Liver (tissue), 9 donors: ENCODE measurements around the gene SCIN. TPM values are rescaled to one million over a fixed set of nuclear protein-coding genes. Genes with fewer than 3 reads are reported as not detected.
A peak's percentile ranks its signal among the peaks of the same experiment; 100 is the strongest.

ENCODE experiments used
- DNase-seq: peaks from one replicate; pipeline ENCODE4 v3.0.0-alpha.2; 2017; ENCODE audit warnings: low spot score
- H3K27ac ChIP-seq, 2 donors: one replicate each; pipeline ENCODE4 v1.7.0; 2013; ENCODE audit warnings: inconsistent platforms in 2 of 2, low read length in 2 of 2, control low read depth in 1 of 2, low read depth in 1 of 2, mild to moderate bottlenecking in 1 of 2
- H3K27me3 ChIP-seq, 4 donors: one replicate each; pipeline versions ENCODE4 v1.6.1 to v1.7.0; 2013; ENCODE audit warnings: low read length in 3 of 4, inconsistent platforms in 1 of 4, mild to moderate bottlenecking in 1 of 4, moderate library complexity in 1 of 4; ENCODE audit not compliant: control insufficient read depth in 4 of 4, insufficient read depth in 4 of 4
- H3K36me3 ChIP-seq, 4 donors: one replicate each; pipeline versions ENCODE4 v1.6.1 to v1.7.0; 2013; ENCODE audit warnings: low read length in 3 of 4, mild to moderate bottlenecking in 3 of 4, low read depth in 1 of 4, moderate library complexity in 1 of 4; ENCODE audit not compliant: control insufficient read depth in 4 of 4, insufficient read depth in 3 of 4
- H3K4me1 ChIP-seq, 4 donors: one replicate each; pipeline versions ENCODE4 v1.6.1 to v1.7.0; 2013; ENCODE audit warnings: low read length in 3 of 4, mild to moderate bottlenecking in 3 of 4, moderate library complexity in 1 of 4; ENCODE audit not compliant: control insufficient read depth in 4 of 4, insufficient read depth in 4 of 4
- H3K4me3 ChIP-seq, 3 donors: one replicate each; pipeline versions ENCODE4 v1.6.1 to v1.7.0; 2013; ENCODE audit warnings: low read length in 3 of 3, control low read depth in 1 of 3, low read depth in 1 of 3, mild to moderate bottlenecking in 1 of 3
- H3K9ac ChIP-seq, 2 donors: one replicate each; pipeline ENCODE4 v1.7.0; 2013; ENCODE audit warnings: low read length in 2 of 2, mild to moderate bottlenecking in 2 of 2, moderate library complexity in 2 of 2, control low read depth in 1 of 2, low read depth in 1 of 2
- H3K9me3 ChIP-seq, 4 donors: one replicate each; pipeline versions ENCODE4 v1.6.1 to v1.7.0; 2013; ENCODE audit warnings: low read length in 3 of 4; ENCODE audit not compliant: control insufficient read depth in 4 of 4
- CTCF ChIP-seq: fragments of 150-350 bp; IDR thresholded peaks from 2 replicates; pipeline ENCODE4 v1.5.1; 2017; ENCODE audit warnings: improper control_type of control experiment, low read depth, low read length; ENCODE audit not compliant: missing input control
- EGR1 ChIP-seq, 2 donors: IDR thresholded peaks; 2 replicates each; pipeline ENCODE4 v1.6.1; 2016 to 2018; ENCODE audit warnings: antibody characterized with exemption in 2 of 2, low read depth in 2 of 2
- FOXA2 ChIP-seq: IDR thresholded peaks from 2 replicates; pipeline ENCODE4 v1.6.1; 2016; ENCODE audit warnings: antibody characterized with exemption
- HNF4A ChIP-seq, 2 donors: conservative IDR thresholded peaks; 2 replicates each; pipeline ENCODE4 v1.6.1; 2016; ENCODE audit warnings: antibody characterized with exemption in 2 of 2, mild to moderate bottlenecking in 2 of 2
- HNF4G ChIP-seq: IDR thresholded peaks from 2 replicates; pipeline ENCODE4 v1.6.1; 2016; ENCODE audit warnings: antibody characterized with exemption
- NR2F2 ChIP-seq: IDR thresholded peaks from 2 replicates; pipeline ENCODE4 v1.6.1; 2016; ENCODE audit warnings: antibody characterized with exemption
- RXRA ChIP-seq, 2 donors: IDR thresholded peaks; 2 replicates each; pipeline ENCODE4 v1.6.1; 2017 to 2018; ENCODE audit warnings: antibody characterized with exemption in 2 of 2, mild to moderate bottlenecking in 1 of 2
- TAF1 ChIP-seq: conservative IDR thresholded peaks from 2 replicates; pipeline ENCODE4 v1.6.1; 2016; ENCODE audit warnings: antibody characterized with exemption, mild to moderate bottlenecking
- ZBTB33 ChIP-seq: IDR thresholded peaks from 2 replicates; pipeline ENCODE4 v1.6.1; 2016; ENCODE audit warnings: antibody characterized with exemption
- WGBS: extraction: QIAGEN DNeasy Blood & Tissue Kit; methylation state at CpG from one replicate; pipeline ENCODE4 v1.1.7; 2013; 5-methylcytosine and 5-hydroxymethylcytosine counted together
- polyA plus RNA-seq, 2 donors: library from polyadenylated mRNA; stranded (reverse) in 1 of 2; unstranded in 1 of 2; fragments of 200-250 nt in 1 of 2; fragments of >200 nt in 1 of 2; fragmentation: Nextera tagmentation in 1 of 2; extraction: Ambion mirVana in 1 of 2; gene quantifications; one replicate each; pipeline versions ENCODE4 v1.2.1 to v1.2.3, GENCODE V29; 2013 to 2015
- total RNA-seq, 2 donors: library from RNA; depleted of rRNA; stranded (reverse); fragments of >200 nt; gene quantifications; one replicate each; pipeline ENCODE4 v1.2.3, GENCODE V29; 2014
- donor health status: healthy.
- donor health status: healthy.
- donor health status: healthy.
- donor health status: healthy.
- donor health status: healthy.

The SCIN gene
- total and polyA plus RNA-seq, 4 donors = 0.05 to 0.23 TPM; not detected in 2

DNA sequence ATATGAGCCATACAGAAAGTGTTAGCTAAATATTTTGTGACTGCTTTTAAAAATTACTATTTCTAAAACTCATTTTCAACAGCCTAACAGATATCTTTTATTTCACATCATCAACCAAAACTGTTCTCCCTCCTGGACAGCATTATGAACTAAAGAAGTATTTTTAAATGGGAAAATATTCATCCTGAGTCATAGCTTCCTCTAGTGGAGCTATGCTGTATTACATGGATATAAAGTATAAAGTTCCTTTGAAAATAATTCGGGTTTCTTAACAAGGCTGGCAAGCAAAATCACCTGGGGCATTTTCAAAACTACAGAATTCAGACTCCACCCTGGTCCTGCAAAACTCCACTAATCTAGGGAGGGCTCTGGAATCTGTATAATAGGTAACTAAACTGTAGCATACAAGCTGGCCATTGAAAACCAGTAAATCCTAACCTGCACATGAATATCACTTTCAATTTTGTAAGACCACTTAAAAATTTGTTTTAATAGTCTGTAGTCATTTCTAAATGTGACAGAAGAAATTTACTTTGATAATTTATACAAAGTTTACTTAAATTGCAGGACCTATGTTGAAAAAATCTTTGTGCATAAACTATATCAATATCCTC, 53.5 kb downstream of the SCIN start (continued):
- TF ChIP-seq CTCF (peak; percentile 49), HNF4A (conservative IDR thresholded peaks at IDR 0.05) (no peak), ZBTB33 (no peak)

DNA sequence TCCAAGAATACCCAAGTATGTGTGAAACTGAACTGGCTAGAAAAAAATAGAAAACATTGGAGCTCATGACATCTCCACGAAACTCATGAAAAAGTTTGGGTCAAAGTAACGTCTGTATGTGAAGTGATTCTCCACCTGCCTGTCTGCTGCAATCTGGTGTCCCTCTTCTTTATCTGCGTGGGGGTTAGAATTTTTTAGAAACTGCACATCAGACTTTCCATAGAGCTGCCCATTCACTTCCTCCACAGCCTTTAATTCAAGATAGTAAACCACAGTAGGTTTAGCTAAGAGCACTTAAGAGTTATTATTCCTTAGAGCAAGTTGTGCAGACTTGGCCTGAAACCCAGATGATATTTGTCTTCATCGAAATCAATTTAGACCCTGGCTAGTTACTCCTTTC, 55.3 kb downstream of the SCIN start:
- no peak overlapping the region for H3K9ac ChIP-seq
- peaks cover 0 to 3% (median 0%) of the 10 kb centered on the region in 4 donors for H3K27me3 ChIP-seq
- no peaks in the 10 kb centered on the region for H3K9me3 ChIP-seq
- no peaks in the 10 kb centered on the region for H3K4me1 ChIP-seq
- 53% methylated on average over 4 of the region's 4 CpGs for WGBS
- DNase-seq = no peak
- no peak overlapping the region for H3K27ac ChIP-seq
- H3K4me3 ChIP-seq = no peak overlapping the region
- no peak for TF ChIP-seq FOXA2
- no peak for TF ChIP-seq ZBTB33
- no peak for TF ChIP-seq NR2F2
- no peak for TF ChIP-seq RXRA (IDR thresholded peaks at IDR 0.05)
- no peak for TF ChIP-seq TAF1
- H3K36me3 ChIP-seq = no peaks in the 10 kb centered on the region

GRCh38 chr7:12629816-12630512, 59.4 kb downstream of the SCIN start:
- Histone ChIP-seq H3K9ac (no peak overlapping the region), H3K4me1 (no peaks in the 10 kb centered on the region), H3K36me3 (no peaks in the 10 kb centered on the region), H3K9me3 (no peaks in the 10 kb centered on the region), H3K27ac (no peak overlapping the region), H3K4me3 (no peak overlapping the region), H3K27me3 (peaks cover 0 to 6% (median 0%) of the 10 kb centered on the region in 4 donors)
- DNase-seq = no peak
- WGBS = 83% methylated on average over 5 of the region's 5 CpGs
- TF ChIP-seq EGR1 (IDR thresholded peaks at IDR 0.05; ENCODE audit: low read depth in 2 of 2) (no peak), NR2F2 (no peak), HNF4G (no peak)
